Stimulated activated CD8-positive, alpha-beta memory T cell treated with anti-CD3 and anti-CD28 coated beads, Interleukin-12 subunit alpha, Interleukin-12 subunit beta, amount 100 ng/mL, for 24 hours (primary cell): ENCODE measurements around the gene PACC1.
"Not testable (repeated sequence)": the region's sequence is repeated elsewhere in the genome, so short reads cannot be mapped to it uniquely, and the experiment has no call there.

ENCODE experiments used
- DNase-seq: peaks from one replicate; pipeline ENCODE4 v3.0.0-alpha.2; 2020; ENCODE audit errors: extremely low read depth

Gene PACC1

GRCh38 chr1:212328248-212328647 is 86.4 kb downstream of the PACC1 start:
- no peak for DNase-seq

- no peak for DNase-seq
Measured at GRCh38 chr1:212326541-212326940, 88.1 kb downstream of the PACC1 start.

- no peak for DNase-seq
Measured at GRCh38 chr1:212323066-212323465, 91.6 kb downstream of the PACC1 start.

GRCh38 chr1:212321031-212321430 is 93.7 kb downstream of the PACC1 start:
- not testable (repeated sequence) for DNase-seq

GRCh38 chr1:212317916-212318315 is 96.8 kb downstream of the PACC1 start:
- no peak for DNase-seq

GRCh38 chr1:212315907-212316306 is 98.8 kb downstream of the PACC1 start:
- no peak for DNase-seq

- DNase-seq: no peak
Measured at GRCh38 chr1:212315184-212315583, 99.5 kb downstream of the PACC1 start.
